ENCODE results near the gene STX5. TPM values are rescaled to one million over a fixed set of nuclear protein-coding genes. Genes with fewer than 3 reads are reported as not detected.

The STX5 gene
- total and polyA plus RNA-seq, 9 of the 15 experiments (the other 6 are each of a cell fraction or from before 2014, with no cell fraction given) = 2.8 to 28.6 (median 23.7) TPM

DNA sequence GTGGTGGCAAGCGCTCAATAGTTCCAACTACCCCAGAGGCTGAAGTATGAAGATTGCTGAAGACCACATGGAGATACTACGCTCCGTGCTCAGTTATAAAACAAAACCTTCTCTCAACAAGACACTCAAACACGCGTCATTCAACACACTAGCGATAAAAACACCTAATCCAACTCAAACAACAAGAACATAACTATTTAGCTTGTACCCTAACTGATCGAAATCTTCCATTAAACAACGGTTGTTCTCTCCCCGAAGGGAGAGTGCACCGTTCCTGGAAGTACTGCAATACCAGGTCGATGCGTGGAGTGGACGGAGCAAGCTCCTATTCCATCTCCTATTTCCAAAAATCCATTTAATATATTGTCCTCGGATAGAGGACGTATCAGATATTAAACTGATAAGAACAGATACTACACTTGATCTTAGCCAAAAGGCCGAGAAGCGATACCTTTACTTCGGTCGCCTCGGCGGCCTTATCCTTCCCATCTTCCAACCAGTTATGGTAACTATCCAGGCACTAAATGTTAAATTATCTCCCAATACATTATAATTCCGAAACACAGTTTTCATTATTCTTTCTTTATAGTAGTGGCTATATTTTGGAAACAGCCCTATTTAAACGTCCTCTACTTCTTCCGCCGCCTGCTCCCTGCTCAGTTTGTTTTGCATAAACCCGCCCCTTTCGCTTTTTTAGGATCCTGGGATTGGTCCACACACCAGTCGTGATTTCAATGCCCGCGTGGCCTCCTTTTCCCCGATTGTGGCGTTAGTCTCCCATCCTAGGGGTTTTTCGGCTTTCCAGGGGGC is 9.7 kb upstream of the STX5 start (continued):
- TF ChIP-seq, protein P1, sequence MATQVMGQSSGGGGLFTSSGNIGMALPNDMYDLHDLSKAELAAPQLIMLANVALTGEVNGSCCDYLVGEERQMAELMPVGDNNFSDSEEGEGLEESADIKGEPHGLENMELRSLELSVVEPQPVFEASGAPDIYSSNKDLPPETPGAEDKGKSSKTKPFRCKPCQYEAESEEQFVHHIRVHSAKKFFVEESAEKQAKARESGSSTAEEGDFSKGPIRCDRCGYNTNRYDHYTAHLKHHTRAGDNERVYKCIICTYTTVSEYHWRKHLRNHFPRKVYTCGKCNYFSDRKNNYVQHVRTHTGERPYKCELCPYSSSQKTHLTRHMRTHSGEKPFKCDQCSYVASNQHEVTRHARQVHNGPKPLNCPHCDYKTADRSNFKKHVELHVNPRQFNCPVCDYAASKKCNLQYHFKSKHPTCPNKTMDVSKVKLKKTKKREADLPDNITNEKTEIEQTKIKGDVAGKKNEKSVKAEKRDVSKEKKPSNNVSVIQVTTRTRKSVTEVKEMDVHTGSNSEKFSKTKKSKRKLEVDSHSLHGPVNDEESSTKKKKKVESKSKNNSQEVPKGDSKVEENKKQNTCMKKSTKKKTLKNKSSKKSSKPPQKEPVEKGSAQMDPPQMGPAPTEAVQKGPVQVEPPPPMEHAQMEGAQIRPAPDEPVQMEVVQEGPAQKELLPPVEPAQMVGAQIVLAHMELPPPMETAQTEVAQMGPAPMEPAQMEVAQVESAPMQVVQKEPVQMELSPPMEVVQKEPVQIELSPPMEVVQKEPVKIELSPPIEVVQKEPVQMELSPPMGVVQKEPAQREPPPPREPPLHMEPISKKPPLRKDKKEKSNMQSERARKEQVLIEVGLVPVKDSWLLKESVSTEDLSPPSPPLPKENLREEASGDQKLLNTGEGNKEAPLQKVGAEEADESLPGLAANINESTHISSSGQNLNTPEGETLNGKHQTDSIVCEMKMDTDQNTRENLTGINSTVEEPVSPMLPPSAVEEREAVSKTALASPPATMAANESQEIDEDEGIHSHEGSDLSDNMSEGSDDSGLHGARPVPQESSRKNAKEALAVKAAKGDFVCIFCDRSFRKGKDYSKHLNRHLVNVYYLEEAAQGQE (IDR thresholded peaks at IDR 0.05; ENCODE audit: borderline replicate concordance) = peak; percentile 57
- TF ChIP-seq, protein P1 (CRISPR knock-in tag; IDR thresholded peaks at IDR 0.05; ENCODE audit: low read depth) = peak; percentile 92
- TF ChIP-seq ZNF12 (CRISPR knock-in tag; IDR thresholded peaks at IDR 0.05) = peak; percentile 16; the same call in 1 of the 2 replicates
- TF ChIP-seq, protein P2, sequence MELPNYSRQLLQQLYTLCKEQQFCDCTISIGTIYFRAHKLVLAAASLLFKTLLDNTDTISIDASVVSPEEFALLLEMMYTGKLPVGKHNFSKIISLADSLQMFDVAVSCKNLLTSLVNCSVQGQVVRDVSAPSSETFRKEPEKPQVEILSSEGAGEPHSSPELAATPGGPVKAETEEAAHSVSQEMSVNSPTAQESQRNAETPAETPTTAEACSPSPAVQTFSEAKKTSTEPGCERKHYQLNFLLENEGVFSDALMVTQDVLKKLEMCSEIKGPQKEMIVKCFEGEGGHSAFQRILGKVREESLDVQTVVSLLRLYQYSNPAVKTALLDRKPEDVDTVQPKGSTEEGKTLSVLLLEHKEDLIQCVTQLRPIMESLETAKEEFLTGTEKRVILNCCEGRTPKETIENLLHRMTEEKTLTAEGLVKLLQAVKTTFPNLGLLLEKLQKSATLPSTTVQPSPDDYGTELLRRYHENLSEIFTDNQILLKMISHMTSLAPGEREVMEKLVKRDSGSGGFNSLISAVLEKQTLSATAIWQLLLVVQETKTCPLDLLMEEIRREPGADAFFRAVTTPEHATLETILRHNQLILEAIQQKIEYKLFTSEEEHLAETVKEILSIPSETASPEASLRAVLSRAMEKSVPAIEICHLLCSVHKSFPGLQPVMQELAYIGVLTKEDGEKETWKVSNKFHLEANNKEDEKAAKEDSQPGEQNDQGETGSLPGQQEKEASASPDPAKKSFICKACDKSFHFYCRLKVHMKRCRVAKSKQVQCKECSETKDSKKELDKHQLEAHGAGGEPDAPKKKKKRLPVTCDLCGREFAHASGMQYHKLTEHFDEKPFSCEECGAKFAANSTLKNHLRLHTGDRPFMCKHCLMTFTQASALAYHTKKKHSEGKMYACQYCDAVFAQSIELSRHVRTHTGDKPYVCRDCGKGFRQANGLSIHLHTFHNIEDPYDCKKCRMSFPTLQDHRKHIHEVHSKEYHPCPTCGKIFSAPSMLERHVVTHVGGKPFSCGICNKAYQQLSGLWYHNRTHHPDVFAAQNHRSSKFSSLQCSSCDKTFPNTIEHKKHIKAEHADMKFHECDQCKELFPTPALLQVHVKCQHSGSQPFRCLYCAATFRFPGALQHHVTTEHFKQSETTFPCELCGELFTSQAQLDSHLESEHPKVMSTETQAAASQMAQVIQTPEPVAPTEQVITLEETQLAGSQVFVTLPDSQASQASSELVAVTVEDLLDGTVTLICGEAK (IDR thresholded peaks at IDR 0.05) = peak; percentile 68
- TF ChIP-seq, protein P2 (CRISPR knock-in tag; IDR thresholded peaks at IDR 0.05) = peak; percentile 82
- TF ChIP-seq ZNF778 (CRISPR knock-in tag; IDR thresholded peaks at IDR 0.05) = peak; percentile 97
- peak; percentile 64 for TF ChIP-seq NR2C1 (IDR thresholded peaks at IDR 0.05)
- TF ChIP-seq NR2C1 (tag; IDR thresholded peaks at IDR 0.05) = peak; percentile 70
- TF ChIP-seq PHF20 (IDR thresholded peaks at IDR 0.05; ENCODE audit: partially characterized antibody) = peak; percentile 90
- peak; percentile 79 for TF ChIP-seq MECOM (CRISPR knock-in tag; IDR thresholded peaks at IDR 0.05)
- no peak for TF ChIP-seq MCM3 (IDR thresholded peaks at IDR 0.05)
- TF ChIP-seq KLF1 (tag; IDR thresholded peaks at IDR 0.05) = no peak; the same call in 1 of the 2 replicates

All from K562 (cell line).